GM12872 (cell line): ENCODE data around the gene TMEM132C.

Experiments
- CTCF ChIP-seq: IDR thresholded peaks from 3 replicates; pipeline ENCODE4 v1.5.1; 2011; ENCODE audit warnings: low read depth, mild to moderate bottlenecking, low read length, moderate library complexity; ENCODE audit not compliant: insufficient read depth

TMEM132C gene

GRCh38 chr12:128554546-128555304 is 287.8 kb downstream of the TMEM132C start:
- no peak for TF ChIP-seq CTCF

DNA sequence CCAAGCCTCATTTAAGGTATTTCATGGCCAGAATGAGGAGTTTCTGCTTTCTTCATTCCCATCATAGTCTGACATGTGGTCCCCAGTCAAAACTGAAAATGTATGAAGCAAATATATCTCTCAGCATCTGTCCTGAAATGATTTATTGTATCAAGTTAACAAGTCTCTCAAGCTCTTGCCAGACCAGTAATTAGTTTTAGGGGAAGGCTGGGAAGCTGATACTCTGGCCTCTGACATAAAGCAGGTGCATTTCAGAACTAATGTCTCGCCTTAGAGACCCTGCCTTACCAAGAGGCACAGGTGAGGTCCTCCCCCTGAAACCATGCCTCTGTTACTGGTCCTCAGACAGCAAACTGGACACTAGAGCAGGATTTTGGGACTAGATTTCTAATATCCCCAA is 290.3 kb downstream of the TMEM132C start:
- TF ChIP-seq CTCF = no peak

DNA sequence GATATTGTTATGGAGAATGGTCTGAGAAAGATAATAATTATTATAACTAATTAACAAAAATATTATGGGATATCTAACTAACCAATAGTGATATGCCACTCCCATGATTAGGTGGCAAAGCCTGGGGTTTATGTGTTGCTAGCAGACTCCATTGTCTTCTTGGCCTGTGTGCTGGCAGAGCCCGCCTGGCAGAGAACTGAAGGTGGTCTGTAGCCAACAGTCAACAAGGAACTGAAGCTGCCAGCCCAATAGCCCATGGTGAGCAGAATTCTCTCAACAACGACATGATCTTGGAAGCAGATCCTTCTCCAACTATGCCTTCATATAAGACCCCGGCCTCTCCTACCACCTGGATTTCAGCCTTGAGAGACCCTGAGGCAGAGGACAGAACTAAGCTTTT is 298.0 kb downstream of the TMEM132C start:
- no peak for TF ChIP-seq CTCF

- no peak for TF ChIP-seq CTCF
Observed at GRCh38 chr12:128567730-128568129, 300.8 kb downstream of the TMEM132C start.

DNA sequence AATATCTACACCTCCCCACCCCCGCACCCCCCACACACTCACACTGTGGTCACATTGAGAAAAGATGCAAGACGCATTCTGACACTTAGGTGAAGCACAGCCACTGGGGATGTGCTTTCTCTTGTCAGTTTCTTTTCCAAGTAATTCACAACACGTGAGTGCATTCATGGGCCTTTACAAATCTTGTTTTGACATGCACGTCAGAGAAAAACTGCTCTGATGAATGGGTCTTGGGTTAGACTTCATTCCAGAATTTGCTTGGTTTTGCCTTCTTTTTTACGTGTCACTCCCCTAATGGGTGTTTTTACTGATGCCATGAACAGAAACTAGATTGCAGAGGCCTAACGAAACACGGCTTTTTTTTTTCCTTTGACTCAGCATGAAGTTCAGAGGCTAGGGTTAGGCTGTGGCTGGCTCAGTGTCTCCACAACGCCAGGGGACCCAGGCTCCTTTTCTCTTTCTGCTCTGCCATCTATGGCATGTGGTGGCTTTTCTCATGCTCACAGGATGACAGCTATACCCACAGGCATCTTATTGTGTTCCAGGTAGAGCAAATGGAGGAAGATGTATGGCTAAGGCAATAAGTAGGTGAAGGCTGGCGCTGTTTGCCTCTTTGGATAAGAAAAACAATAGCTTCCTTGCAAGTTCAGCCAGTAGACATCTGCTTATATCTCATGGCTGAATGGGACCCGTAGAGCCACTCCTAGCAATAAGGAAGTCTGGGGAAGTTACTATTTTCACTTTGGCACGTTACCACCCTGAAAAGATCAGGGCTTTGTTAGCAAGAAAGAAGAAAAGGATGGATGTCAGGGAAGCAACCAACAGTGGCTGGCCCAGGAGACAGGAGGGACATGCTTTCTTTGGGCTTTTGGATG is 303.5 kb downstream of the TMEM132C start:
- no peak for TF ChIP-seq CTCF

GRCh38 chr12:128571906-128572810 is 305.2 kb downstream of the TMEM132C start:
- no peak for TF ChIP-seq CTCF

DNA sequence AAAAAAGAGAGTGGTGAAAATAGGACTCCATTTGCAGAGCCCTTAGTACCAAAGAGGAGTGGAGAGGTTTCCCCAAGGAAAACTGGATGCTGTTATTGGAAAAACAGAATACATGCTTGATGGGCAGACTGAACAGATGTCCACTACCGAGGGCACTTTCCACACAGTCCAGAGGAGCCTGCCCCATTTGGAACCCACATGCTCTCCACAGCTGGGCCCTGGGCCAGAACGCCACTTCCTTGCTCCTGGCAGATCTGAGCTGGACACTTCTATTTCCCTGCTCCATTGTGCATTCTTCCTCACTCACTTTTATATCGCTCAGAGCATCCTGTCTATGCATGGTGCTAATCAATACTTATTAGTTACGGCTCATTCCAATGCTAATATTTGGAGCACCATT is 306.9 kb downstream of the TMEM132C start:
- TF ChIP-seq CTCF = no peak
